Fibroblast of lung (primary cell): ENCODE measurements around the gene AKNA. TPM values are rescaled to one million over a fixed set of nuclear protein-coding genes. Genes with fewer than 3 reads are reported as not detected.

ENCODE experiments used
- DNase-seq, 2 donors: peaks; one replicate each; pipeline versions ENCODE4 v3.0.0 to v3.0.0-alpha.2; 2010; ENCODE audit warnings: low read depth in 2 of 2
- H2AFZ ChIP-seq: 2 replicates; pipeline ENCODE4 v1.5.1; 2012; ENCODE audit warnings: low read length, control low read depth, inconsistent platforms
- H3K27ac ChIP-seq: 2 replicates; pipeline ENCODE4 v1.5.1; 2011; ENCODE audit warnings: low read length, control low read depth; ENCODE audit not compliant: insufficient read depth
- H3K27me3 ChIP-seq: 2 replicates; pipeline ENCODE4 v1.5.1; 2011; ENCODE audit warnings: mild to moderate bottlenecking, low read length; ENCODE audit not compliant: control insufficient read depth, insufficient read depth
- H3K36me3 ChIP-seq: 2 replicates; pipeline ENCODE4 v1.5.1; 2011; ENCODE audit warnings: low read length; ENCODE audit not compliant: control insufficient read depth, insufficient read depth
- H3K4me1 ChIP-seq: 2 replicates; pipeline ENCODE4 v1.5.1; 2011; ENCODE audit warnings: low read length; ENCODE audit not compliant: control insufficient read depth, insufficient read depth; ENCODE audit errors: extremely low read depth
- H3K4me2 ChIP-seq: 2 replicates; pipeline ENCODE4 v1.5.1; 2011; ENCODE audit warnings: low read length, control low read depth; ENCODE audit not compliant: insufficient read depth; ENCODE audit errors: extremely low read depth
- H3K4me3 ChIP-seq, 4 experiments: fragments of 200-600 bp in 1 of 4; sonication (generic) in 1 of 4; replicated peaks in 1 of 4; 2 replicates each; pipeline ENCODE4 v1.5.1; 2011 to 2016; ENCODE audit warnings: low read length in 4 of 4, low read depth in 3 of 4, mild to moderate bottlenecking in 3 of 4, control low read depth in 2 of 4, inconsistent platforms in 1 of 4, mixed read lengths in 1 of 4; ENCODE audit not compliant: insufficient read depth in 1 of 4; ENCODE audit errors: control extremely low read depth in 1 of 4
- H3K79me2 ChIP-seq: 2 replicates; pipeline ENCODE4 v1.5.1; 2012; ENCODE audit warnings: mild to moderate bottlenecking, low read length, inconsistent platforms; ENCODE audit not compliant: control insufficient read depth, insufficient read depth
- H3K9ac ChIP-seq: 2 replicates; pipeline ENCODE4 v1.5.1; 2011; ENCODE audit warnings: mild to moderate bottlenecking, low read length, control low read depth; ENCODE audit not compliant: insufficient read depth
- H3K9me3 ChIP-seq: 2 replicates; pipeline ENCODE4 v1.5.1; 2012; ENCODE audit warnings: low read depth, low read length; ENCODE audit not compliant: control insufficient read depth, insufficient read depth
- H4K20me1 ChIP-seq: 2 replicates; pipeline ENCODE4 v1.5.1; 2011; ENCODE audit warnings: low read length; ENCODE audit not compliant: control insufficient read depth, insufficient read depth; ENCODE audit errors: extremely low read depth
- EZH2 ChIP-seq: IDR thresholded peaks from 2 replicates; pipeline ENCODE4 v1.5.1; 2012; ENCODE audit warnings: low read length, control low read depth, mild to moderate bottlenecking; ENCODE audit errors: missing control alignments
- polyA plus RNA-seq, 2 donors: library from polyadenylated mRNA; depleted of rRNA in 1 of 2; stranded (reverse) in 1 of 2; unstranded in 1 of 2; fragments of >200 nt; gene quantifications; 2 replicates each; pipeline ENCODE4 v1.2.1, GENCODE V29; 2011 to 2012; ENCODE audit warnings: missing spikeins in 1 of 2
- total RNA-seq: library from RNA; depleted of rRNA; stranded (reverse); fragments of >200 nt; gene quantifications from 2 replicates; pipeline ENCODE4 v1.2.1, GENCODE V29; 2014
- TF ChIP-seq, protein P1 (sequence below), 2 donors: IDR thresholded peaks in 1 of 2; conservative IDR thresholded peaks in 1 of 2; 1 replicate in 1 of 2; 2 replicates in 1 of 2; pipeline ENCODE4 v1.5.1; 2011 to 2012; ENCODE audit warnings: low read length in 2 of 2, control low read depth in 1 of 2, inconsistent platforms in 1 of 2, low read depth in 1 of 2, mild to moderate bottlenecking in 1 of 2

AKNA gene
- total and polyA plus RNA-seq, 2 donors (not counting 1 experiment from before 2014, with no cell fraction given), result 5.6 to 19.3 TPM

DNA sequence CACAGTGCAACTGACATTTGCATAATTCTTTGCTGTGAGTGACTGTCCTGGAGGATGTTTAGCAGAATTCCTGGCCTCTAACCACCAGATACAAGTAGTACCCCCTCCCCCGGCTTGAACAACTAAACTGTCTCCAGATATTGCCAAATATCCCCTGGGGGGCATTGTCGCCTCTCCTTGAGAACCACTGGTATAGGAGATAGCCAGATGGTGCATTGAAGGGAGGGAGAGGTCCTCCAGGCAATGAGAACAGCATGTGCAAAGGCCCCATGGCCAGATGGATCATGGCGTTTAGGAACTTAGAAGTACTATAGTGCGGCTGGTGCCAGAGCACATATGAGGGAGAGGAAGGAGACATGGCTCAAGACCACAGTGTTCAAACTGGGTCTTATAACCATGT lies 83.8 kb downstream of the AKNA start:
- H3K4me3 ChIP-seq, result no peak overlapping the region
- H3K36me3 ChIP-seq, result peaks cover 2% of the 10 kb centered on the region
- TF ChIP-seq, protein P1, sequence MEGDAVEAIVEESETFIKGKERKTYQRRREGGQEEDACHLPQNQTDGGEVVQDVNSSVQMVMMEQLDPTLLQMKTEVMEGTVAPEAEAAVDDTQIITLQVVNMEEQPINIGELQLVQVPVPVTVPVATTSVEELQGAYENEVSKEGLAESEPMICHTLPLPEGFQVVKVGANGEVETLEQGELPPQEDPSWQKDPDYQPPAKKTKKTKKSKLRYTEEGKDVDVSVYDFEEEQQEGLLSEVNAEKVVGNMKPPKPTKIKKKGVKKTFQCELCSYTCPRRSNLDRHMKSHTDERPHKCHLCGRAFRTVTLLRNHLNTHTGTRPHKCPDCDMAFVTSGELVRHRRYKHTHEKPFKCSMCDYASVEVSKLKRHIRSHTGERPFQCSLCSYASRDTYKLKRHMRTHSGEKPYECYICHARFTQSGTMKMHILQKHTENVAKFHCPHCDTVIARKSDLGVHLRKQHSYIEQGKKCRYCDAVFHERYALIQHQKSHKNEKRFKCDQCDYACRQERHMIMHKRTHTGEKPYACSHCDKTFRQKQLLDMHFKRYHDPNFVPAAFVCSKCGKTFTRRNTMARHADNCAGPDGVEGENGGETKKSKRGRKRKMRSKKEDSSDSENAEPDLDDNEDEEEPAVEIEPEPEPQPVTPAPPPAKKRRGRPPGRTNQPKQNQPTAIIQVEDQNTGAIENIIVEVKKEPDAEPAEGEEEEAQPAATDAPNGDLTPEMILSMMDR (conservative IDR thresholded peaks at IDR 0.05 in 1 of 2, IDR thresholded peaks at IDR 0.05 in 1 of 2; ENCODE audit: low read depth in 1 of 2, low read length in 2 of 2), result no peak
- no peak for TF ChIP-seq EZH2
- no peaks in the 10 kb centered on the region for H3K27me3 ChIP-seq
- no peaks in the 10 kb centered on the region for H3K79me2 ChIP-seq
- no peaks in the 10 kb centered on the region for H4K20me1 ChIP-seq
- H3K4me2 ChIP-seq, result no peak overlapping the region
- H3K4me1 ChIP-seq, result no peaks in the 10 kb centered on the region
- H3K27ac ChIP-seq, result no peak overlapping the region
- DNase-seq, result no peak
- H3K9ac ChIP-seq, result no peak overlapping the region
- no peaks in the 10 kb centered on the region for H3K9me3 ChIP-seq
- no peak overlapping the region for H2AFZ ChIP-seq

DNA sequence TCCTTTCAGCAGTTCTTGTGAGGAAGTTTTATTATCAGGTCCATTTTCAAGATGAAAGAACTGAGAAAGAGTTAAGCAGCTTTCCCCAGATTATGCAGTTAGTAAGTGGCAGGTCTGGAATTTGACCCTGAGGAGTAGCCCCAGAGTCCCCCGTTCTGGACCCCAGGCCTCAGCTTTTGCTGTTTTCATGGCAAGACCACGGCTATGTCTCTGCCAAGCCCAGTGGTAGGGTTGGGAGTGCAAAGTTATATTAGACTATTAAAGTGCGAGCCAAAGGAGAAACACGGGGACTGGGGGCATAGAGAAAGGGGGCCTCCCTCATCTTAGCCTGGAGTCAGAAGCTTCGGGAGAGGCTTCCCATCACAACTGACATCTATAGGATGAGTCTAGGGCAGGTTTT lies 84.2 kb downstream of the AKNA start:
- H2AFZ ChIP-seq, result no peak overlapping the region
- H3K36me3 ChIP-seq, result peaks cover 2% of the 10 kb centered on the region
- DNase-seq, result no peak
- H3K79me2 ChIP-seq, result no peaks in the 10 kb centered on the region
- no peak overlapping the region for H3K9ac ChIP-seq
- no peak overlapping the region for H3K4me2 ChIP-seq
- TF ChIP-seq EZH2, result no peak
- TF ChIP-seq, protein P1 (conservative IDR thresholded peaks at IDR 0.05 in 1 of 2, IDR thresholded peaks at IDR 0.05 in 1 of 2; ENCODE audit: low read depth in 1 of 2, low read length in 2 of 2), result no peak
- no peaks in the 10 kb centered on the region for H3K4me1 ChIP-seq
- H3K27me3 ChIP-seq, result no peaks in the 10 kb centered on the region
- H4K20me1 ChIP-seq, result no peaks in the 10 kb centered on the region
- H3K27ac ChIP-seq, result no peak overlapping the region
- no peak overlapping the region for H3K4me3 ChIP-seq
- H3K9me3 ChIP-seq, result no peaks in the 10 kb centered on the region

DNA sequence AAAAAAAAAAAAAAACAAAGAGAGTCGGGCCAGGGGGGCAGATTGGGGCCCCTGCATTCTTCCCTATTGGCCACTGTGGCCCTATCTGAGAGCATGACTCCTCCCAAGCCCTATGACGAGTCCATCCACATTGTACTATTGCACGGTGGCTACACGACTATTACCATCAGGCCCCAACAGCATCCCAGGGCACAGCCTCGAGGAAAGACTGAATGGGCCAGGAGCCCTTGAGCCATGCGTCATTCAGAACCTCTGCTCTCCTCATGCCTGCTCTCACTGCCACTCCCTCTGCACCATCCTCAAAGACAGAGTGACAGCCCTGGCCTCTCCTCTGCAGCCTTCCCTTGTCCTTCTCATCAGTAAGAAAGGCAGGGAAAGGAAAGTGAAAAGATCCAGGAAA lies 85.1 kb downstream of the AKNA start:
- Histone ChIP-seq H3K4me2 (no peak overlapping the region), H3K4me3 (no peak overlapping the region), H3K4me1 (no peaks in the 10 kb centered on the region), H3K9me3 (no peaks in the 10 kb centered on the region), H3K27me3 (no peaks in the 10 kb centered on the region), H2AFZ (no peak overlapping the region), H3K27ac (no peak overlapping the region), H3K36me3 (peaks cover 2% of the 10 kb centered on the region), H4K20me1 (no peaks in the 10 kb centered on the region), H3K79me2 (no peaks in the 10 kb centered on the region), H3K9ac (no peak overlapping the region)
- TF ChIP-seq, protein P1 (conservative IDR thresholded peaks at IDR 0.05 in 1 of 2, IDR thresholded peaks at IDR 0.05 in 1 of 2; ENCODE audit: low read depth in 1 of 2, low read length in 2 of 2), result no peak
- TF ChIP-seq EZH2, result no peak
- no peak for DNase-seq
